ENCODE data around the gene TENM4. TPM values are rescaled to one million over a fixed set of nuclear protein-coding genes. Genes with fewer than 3 reads are reported as not detected.

Gene TENM4
- total RNA-seq, 4 donors from 2014 or later = 31.4 to 44.5 (median 38.0) TPM

DNA sequence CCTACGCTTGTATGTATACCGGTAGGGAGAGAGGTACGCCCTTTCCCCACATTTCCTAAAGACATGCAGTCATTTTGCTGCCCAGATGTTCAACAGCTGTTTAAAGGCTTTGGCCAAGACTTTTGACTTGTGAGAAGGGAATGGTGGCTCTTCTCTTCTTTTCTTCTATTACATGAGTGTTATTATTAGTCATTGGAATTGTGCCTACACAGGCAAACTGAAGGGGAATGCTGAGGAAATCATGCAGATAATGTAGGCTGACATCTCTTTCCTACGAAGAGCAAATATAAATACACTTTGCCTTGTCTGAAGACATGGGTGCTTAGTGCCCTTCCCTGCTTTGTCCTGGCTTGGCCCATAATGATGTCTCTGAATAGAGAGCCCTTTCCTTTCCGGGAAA lies 671.9 kb downstream of the TENM4 start:
- Histone ChIP-seq H3K4me1 (no peaks in the 10 kb centered on the region), H3K27me3 (no peaks in the 10 kb centered on the region), H3K36me3 (no peaks in the 10 kb centered on the region), H3K27ac (no peak overlapping the region), H3K9me3 (no peaks in the 10 kb centered on the region), H3K4me3 (no peak overlapping the region)
- no peak for DNase-seq (ENCODE audit: low spot score in 2 of 2)
- no peak for TF ChIP-seq POLR2AphosphoS5 (IDR thresholded peaks at IDR 0.05)
- TF ChIP-seq, protein P1, sequence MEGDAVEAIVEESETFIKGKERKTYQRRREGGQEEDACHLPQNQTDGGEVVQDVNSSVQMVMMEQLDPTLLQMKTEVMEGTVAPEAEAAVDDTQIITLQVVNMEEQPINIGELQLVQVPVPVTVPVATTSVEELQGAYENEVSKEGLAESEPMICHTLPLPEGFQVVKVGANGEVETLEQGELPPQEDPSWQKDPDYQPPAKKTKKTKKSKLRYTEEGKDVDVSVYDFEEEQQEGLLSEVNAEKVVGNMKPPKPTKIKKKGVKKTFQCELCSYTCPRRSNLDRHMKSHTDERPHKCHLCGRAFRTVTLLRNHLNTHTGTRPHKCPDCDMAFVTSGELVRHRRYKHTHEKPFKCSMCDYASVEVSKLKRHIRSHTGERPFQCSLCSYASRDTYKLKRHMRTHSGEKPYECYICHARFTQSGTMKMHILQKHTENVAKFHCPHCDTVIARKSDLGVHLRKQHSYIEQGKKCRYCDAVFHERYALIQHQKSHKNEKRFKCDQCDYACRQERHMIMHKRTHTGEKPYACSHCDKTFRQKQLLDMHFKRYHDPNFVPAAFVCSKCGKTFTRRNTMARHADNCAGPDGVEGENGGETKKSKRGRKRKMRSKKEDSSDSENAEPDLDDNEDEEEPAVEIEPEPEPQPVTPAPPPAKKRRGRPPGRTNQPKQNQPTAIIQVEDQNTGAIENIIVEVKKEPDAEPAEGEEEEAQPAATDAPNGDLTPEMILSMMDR (IDR thresholded peaks at IDR 0.05) = no peak
- 89% methylated on average over 5 of the region's 5 CpGs for WGBS

DNA sequence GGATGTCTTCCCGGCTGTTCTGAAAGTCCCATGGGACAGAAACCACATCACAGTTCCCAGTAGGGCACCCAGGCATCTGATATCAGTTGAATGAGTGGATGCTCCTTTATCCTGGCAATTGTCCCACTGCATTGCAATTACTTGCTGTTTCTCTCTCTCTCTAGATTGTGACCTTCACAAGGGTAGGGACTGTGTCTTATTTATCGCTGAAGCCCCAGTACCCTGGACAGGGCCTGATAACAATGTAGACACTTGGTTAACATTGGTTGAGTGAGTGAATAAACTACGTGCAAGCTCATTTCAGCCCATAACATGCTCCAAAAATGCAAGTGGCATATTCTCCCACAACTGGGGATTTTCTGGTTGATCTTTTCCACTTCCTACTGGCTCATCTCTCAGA lies 672.5 kb downstream of the TENM4 start:
- H3K27me3 ChIP-seq = no peaks in the 10 kb centered on the region
- no peaks in the 10 kb centered on the region for H3K9me3 ChIP-seq
- H3K4me3 ChIP-seq = no peak overlapping the region
- H3K27ac ChIP-seq = no peak overlapping the region
- TF ChIP-seq, protein P1 (IDR thresholded peaks at IDR 0.05) = no peak
- TF ChIP-seq EP300 (IDR thresholded peaks at IDR 0.05) (no peak), POLR2AphosphoS5 (IDR thresholded peaks at IDR 0.05) (no peak), POLR2A (IDR thresholded peaks at IDR 0.05) (no peak)
- no peaks in the 10 kb centered on the region for H3K36me3 ChIP-seq
- WGBS = 88% methylated on average over 3 of the region's 3 CpGs
- DNase-seq (ENCODE audit: low spot score in 2 of 2) = no peak
- no peaks in the 10 kb centered on the region for H3K4me1 ChIP-seq

DNA sequence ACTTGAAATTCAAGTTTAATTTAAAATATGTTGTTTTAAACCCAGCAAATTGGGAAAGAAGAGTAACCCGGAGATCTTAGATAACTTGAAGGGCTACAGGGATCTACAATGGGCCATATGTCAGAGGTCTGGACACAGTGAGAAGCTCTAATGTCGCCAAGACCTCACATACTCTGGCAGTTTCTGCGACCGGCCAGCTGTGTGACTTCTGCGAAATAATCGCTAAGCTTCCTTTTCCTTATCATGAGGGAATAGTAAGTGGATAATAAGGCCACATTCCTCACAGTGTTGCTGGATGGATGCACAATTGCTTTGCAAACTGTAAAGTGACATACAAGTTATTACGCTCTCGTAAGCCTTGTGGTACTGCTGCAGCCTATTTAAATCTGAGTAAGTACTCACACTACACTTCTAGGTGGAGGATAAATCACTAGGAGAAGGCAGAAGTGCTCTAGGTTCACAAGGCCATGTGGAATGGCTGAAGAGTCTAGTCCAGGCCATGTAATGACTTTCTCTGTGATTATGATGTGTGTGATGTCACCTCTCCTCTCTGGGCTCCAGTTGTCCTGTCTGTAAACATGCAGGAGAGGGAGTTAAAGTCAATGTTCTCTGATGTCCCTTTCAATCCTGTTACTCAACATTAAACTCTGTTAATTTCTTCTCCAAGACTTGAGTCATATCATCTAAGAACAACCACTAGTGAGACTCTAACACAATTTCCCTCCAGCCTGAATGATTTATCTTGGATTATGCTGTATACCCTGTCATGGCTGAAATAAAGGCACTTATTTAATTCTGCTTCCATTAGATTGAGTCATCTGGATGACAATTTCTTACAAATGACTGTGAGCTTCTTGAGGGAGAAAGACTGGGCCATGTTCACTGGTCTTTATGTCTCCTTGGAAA lies 673.5 kb downstream of the TENM4 start:
- Histone ChIP-seq H3K27ac (no peak overlapping the region), H3K9me3 (no peaks in the 10 kb centered on the region), H3K4me1 (no peaks in the 10 kb centered on the region), H3K4me3 (no peak overlapping the region), H3K27me3 (no peaks in the 10 kb centered on the region), H3K36me3 (no peaks in the 10 kb centered on the region)
- TF ChIP-seq POLR2AphosphoS5 (IDR thresholded peaks at IDR 0.05) (no peak), EP300 (IDR thresholded peaks at IDR 0.05) (no peak), POLR2A (IDR thresholded peaks at IDR 0.05) (no peak)
- TF ChIP-seq, protein P1 (IDR thresholded peaks at IDR 0.05) = no peak
- no peak for DNase-seq (ENCODE audit: low spot score in 2 of 2)
- WGBS = 88% methylated on average over 8 of the region's 8 CpGs

DNA sequence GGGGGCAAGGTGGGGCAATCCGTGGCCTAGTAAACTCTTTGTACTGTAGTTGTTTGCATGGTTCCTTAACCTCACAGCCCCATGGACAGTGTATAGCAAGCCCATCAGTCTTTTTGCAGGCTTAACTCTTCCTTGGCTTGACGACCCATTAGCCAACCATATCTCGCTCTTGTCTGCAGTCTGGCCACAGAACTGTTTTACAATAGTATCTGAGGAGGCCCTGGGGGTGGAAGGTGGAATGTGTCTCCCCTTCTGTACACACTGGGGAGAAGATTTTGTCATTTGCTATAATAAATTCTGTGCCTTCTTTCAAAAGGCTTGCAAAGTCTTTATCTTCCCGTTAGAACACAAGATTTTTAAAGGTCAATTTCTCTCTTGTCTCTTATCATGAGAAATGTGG lies 675.9 kb downstream of the TENM4 start:
- TF ChIP-seq POLR2AphosphoS5 (IDR thresholded peaks at IDR 0.05) (no peak), EP300 (IDR thresholded peaks at IDR 0.05) (no peak)
- DNase-seq (ENCODE audit: low spot score in 2 of 2) = no peak
- Histone ChIP-seq H3K36me3 (no peaks in the 10 kb centered on the region), H3K9me3 (no peaks in the 10 kb centered on the region), H3K4me1 (no peaks in the 10 kb centered on the region), H3K27me3 (no peaks in the 10 kb centered on the region), H3K4me3 (no peak overlapping the region), H3K27ac (no peak overlapping the region)
- 92% methylated on average over 4 of the region's 4 CpGs for WGBS

DNA sequence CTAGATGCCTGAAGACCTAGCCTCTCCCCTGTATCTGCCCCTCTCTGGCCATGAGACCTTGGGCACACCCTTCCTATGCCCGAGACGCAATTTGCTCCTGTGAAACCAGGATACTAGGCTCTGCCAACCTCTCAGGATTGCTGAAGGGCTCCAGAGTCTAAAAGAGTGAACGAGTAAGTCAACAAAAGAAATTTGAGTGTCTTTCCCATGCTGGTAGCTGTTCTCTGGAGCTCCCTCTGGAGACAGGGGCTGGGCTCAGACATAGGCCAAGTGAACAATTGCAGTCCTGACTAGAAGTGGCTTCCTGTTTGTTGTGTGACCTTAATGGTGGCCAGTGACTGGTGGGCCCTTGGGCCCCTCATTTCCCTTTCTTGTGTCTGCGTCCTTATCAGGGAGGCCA lies 677.2 kb downstream of the TENM4 start:
- H3K4me3 ChIP-seq = no peak overlapping the region
- no peaks in the 10 kb centered on the region for H3K27me3 ChIP-seq
- no peaks in the 10 kb centered on the region for H3K9me3 ChIP-seq
- no peak overlapping the region for H3K27ac ChIP-seq
- TF ChIP-seq, protein P1 (IDR thresholded peaks at IDR 0.05) = no peak
- no peak for TF ChIP-seq POLR2AphosphoS5 (IDR thresholded peaks at IDR 0.05)
- no peak for TF ChIP-seq POLR2A (IDR thresholded peaks at IDR 0.05)
- no peak for TF ChIP-seq EP300 (IDR thresholded peaks at IDR 0.05)
- no peaks in the 10 kb centered on the region for H3K36me3 ChIP-seq
- DNase-seq (ENCODE audit: low spot score in 2 of 2) = no peak
- 85% methylated on average over 4 of the region's 4 CpGs for WGBS
- no peaks in the 10 kb centered on the region for H3K4me1 ChIP-seq
